Activated naive CD4-positive, alpha-beta T cell treated with anti-CD3 and anti-CD28 coated beads, Interleukin-2, amount 10 ng/mL, durations not matched to agents 7 days and 5 days (primary cell): ENCODE results near the gene TMEM138.

ENCODE experiments used
- CTCF ChIA-PET: fragments of 350-600 bp; sonication (Branson Sonifier 250); formaldehyde crosslinking; loops from one replicate; lab custom pipeline; 2021; ENCODE audit warnings: antibody characterized with exemption; lab: Charles Lee
- DNase-seq: peaks from one replicate; pipeline ENCODE4 v3.0.0-alpha.2; 2020
- H3K27ac Mint-ChIP-seq: one replicate; pipeline ENCODE4 v1.8.0; 2021; ENCODE audit warnings: mild to moderate bottlenecking, moderate library complexity, mixed read lengths
- H3K27me3 Mint-ChIP-seq: one replicate; pipeline ENCODE4 v1.8.0; 2021; ENCODE audit warnings: mild to moderate bottlenecking, mixed read lengths
- H3K36me3 Mint-ChIP-seq: one replicate; pipeline ENCODE4 v1.8.0; 2021; ENCODE audit warnings: mixed read lengths
- H3K4me1 Mint-ChIP-seq: one replicate; pipeline ENCODE4 v1.8.0; 2021; ENCODE audit warnings: mixed read lengths
- H3K4me3 Mint-ChIP-seq: one replicate; pipeline ENCODE4 v1.8.0; 2021; ENCODE audit warnings: mild to moderate bottlenecking, moderate library complexity, mixed read lengths
- H3K9me3 Mint-ChIP-seq: one replicate; pipeline ENCODE4 v1.8.0; 2021; ENCODE audit warnings: mixed read lengths

Gene TMEM138

DNA sequence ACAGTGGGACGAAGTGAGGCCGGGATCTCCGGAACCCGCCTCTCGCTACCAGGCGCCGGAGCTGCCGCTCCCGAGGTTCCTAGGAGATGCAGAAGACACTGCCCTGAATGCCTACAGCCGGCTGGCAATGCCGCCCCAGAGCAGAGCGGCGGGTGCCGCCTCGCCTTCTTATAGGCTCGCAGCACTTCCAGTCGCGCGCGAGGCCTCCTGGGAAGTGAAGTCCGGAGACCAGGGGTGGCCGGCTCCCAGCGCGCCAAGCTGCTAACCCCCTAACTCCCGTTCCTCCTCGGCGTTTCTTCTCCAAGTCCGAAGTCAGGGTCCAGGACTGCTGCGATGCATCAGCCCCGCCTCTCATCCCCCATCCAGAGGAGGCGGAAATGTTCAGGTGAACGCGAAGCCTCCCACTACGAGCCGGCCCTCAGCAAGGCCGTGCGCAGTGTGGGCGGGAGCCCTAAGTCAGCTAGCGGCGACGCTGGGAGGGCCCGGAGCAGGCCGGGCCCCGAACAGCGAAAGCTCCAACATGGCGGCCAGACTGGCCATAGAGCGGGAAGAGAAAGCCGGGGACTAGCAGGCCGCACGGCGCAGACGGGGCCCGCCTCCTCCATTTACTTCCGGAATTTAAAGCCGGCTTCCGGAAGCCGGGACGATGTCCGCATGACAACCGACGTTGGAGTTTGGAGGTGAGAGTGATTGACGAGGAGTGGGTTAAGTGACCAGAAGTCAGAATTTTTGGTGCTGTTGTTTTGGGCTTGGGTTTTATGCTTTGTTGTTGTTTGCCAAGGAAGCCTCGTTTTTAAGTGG lies at the start of gene TMEM138, which contains the start of gene CYB561A3:
TMEM138 (plus strand) TSS at position 634 of the 801 bp plus-strand sequence. CDS start 2,017 bp downstream, outside the sequence.
CYB561A3 (minus strand) TSS at position 142 of the 801 bp plus-strand sequence. CDS start 5,169 bp downstream, outside the sequence.
- H3K9me3 Mint-ChIP-seq, result no peaks in the 10 kb centered on the region
- H3K4me1 Mint-ChIP-seq, result peaks cover 49% of the 10 kb centered on the region
- peak within 1 kb of the TSS; percentile 99 for H3K27ac Mint-ChIP-seq
- DNase-seq, result peak; percentile 95
- H3K27me3 Mint-ChIP-seq, result no peaks in the 10 kb centered on the region
- CTCF ChIA-PET, result interaction anchor here (1.1 to 6.1 kb wide), 9 partner anchors 20 to 73 kb away, joined by 3 to 48 read pairs (median 4); partner anchors contain the start of genes DDB1, TKFC and TMEM216
- H3K4me3 Mint-ChIP-seq, result peak within 1 kb of the TSS; percentile 100
- H3K36me3 Mint-ChIP-seq, result peaks cover 24% of the 10 kb centered on the region

DNA sequence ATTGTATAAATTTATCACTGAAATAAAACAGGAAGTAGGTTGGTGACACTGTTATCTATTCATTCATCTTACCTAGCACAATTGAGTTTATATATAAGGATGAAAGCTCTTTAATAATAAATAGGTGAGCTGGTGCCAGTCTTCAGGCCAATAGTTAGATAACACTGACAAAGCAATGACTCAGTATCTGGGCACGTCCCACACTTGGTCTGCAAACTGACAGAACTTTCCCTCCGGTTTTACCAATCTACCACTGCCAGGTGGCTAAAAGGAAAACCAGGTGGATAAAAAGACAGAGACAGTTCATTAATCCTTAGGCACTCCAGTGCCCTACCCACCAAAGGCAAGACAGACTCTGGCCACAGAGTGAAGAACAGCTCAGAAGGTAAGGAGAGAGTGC lies 46.9 kb upstream of the TMEM138 start:
- CTCF ChIA-PET, result interaction anchor here (1.4 to 2.3 kb wide), 2 partner anchors 61 to 70 kb away, joined by 4 to 10 read pairs; no protein-coding TSS in a partner anchor
- Mint-ChIP-seq H3K27ac (no peak overlapping the region), H3K9me3 (no peaks in the 10 kb centered on the region), H3K27me3 (no peaks in the 10 kb centered on the region), H3K4me3 (no peak overlapping the region), H3K36me3 (peaks cover 45% of the 10 kb centered on the region), H3K4me1 (no peaks in the 10 kb centered on the region)
- no peak for DNase-seq

DNA sequence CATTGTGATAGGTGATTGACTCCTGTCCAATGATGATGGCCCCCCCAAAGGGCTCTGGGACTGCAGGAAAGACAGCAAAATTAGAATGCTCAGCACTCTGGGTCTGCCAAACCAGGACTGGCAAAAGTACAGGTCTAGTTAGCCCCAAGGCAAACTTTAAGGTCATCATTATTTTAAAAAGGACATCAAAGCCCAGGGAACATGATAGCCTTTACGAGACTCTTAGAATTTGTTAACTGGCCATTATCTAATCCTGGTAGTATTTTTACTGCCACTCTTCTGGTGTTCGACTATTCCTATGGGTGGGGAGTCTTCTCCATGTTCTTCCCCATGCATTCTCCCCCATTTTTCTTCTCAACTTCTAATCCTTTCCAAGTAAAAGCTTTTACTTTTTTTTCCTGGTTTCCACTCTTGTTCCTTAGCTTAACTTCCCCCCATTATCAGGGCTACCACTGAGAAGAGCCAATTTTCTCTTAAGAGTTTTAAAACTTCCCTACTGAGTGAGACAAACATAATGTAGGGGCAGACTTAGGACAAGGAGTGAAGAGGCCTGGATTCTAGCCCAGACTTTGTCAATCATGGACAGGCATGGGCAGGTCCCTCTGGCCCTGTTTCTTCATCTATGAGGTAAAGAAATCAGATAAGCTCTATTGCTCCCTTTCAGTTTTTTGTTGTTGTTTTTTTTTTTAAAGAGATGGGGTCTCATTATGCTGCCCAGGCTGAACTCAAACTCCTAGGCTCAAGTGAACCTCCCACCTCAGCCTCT lies 36.3 kb upstream of the TMEM138 start:
- Mint-ChIP-seq H3K4me1 (peaks cover 21% of the 10 kb centered on the region), H3K27ac (peak overlapping the region; percentile 19), H3K27me3 (no peaks in the 10 kb centered on the region), H3K4me3 (no peak overlapping the region), H3K36me3 (peaks cover 74% of the 10 kb centered on the region), H3K9me3 (no peaks in the 10 kb centered on the region)
- CTCF ChIA-PET, result interaction anchor here (0.6 to 2.9 kb wide), 2 partner anchors 11 to 63 kb away, joined by 3 to 15 read pairs; no protein-coding TSS in a partner anchor
- no peak for DNase-seq

DNA sequence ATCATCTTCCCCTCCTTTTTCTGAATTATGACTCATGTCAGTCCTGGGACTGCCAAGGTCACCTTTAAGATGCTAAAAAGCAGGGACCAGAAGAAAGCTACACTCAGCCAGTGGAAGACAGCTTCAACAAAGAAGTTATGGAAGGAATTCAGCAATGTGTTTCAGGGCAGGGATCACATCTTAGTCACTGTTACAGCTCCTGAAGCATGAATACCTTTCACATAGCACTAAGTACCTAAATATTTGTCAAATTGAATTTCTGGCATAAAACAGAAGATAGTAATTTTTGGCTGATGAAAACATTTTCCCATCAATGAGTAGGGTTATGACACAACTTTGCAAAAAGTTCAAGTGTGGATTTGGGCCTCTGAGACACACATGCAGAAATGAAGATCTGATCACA lies 34.5 kb upstream of the TMEM138 start:
- peaks cover 38% of the 10 kb centered on the region for H3K4me1 Mint-ChIP-seq
- no peaks in the 10 kb centered on the region for H3K27me3 Mint-ChIP-seq
- H3K4me3 Mint-ChIP-seq, result no peak overlapping the region
- H3K9me3 Mint-ChIP-seq, result no peaks in the 10 kb centered on the region
- CTCF ChIA-PET, result interaction anchor here (0.7 to 2.9 kb wide), 7 partner anchors 9 to 497 kb away, joined by 3 to 15 read pairs (median 3); no protein-coding TSS in a partner anchor
- no peak for DNase-seq
- no peak overlapping the region for H3K27ac Mint-ChIP-seq
- peaks cover 72% of the 10 kb centered on the region for H3K36me3 Mint-ChIP-seq

DNA sequence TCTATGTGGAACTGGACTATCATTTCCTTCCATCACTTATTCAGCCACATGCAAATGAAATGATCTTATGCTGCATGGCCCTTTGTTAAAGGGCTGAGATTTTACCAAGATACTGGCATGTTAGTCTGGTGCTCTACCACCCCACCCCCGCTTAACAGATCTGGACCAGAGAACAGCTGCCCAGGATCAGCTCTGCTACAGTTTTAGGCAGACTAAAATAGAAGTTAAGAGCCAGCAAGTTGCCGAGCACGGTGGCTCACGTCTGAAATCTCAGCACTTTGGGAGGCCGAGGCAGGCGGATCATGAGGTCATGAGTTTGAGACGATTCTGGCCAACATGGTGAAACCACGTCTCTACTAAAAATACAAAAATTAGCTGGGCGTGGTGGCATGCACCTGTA lies 33.8 kb upstream of the TMEM138 start:
- H3K27ac Mint-ChIP-seq, result peak overlapping the region; percentile 45
- no peak for DNase-seq
- H3K27me3 Mint-ChIP-seq, result no peaks in the 10 kb centered on the region
- peaks cover 68% of the 10 kb centered on the region for H3K36me3 Mint-ChIP-seq
- CTCF ChIA-PET, result interaction anchor here (1.3 to 2.9 kb wide), 5 partner anchors 8 to 497 kb away, joined by 3 to 15 read pairs (median 3); no protein-coding TSS in a partner anchor
- H3K4me3 Mint-ChIP-seq, result no peak overlapping the region
- H3K9me3 Mint-ChIP-seq, result no peaks in the 10 kb centered on the region
- peaks cover 40% of the 10 kb centered on the region for H3K4me1 Mint-ChIP-seq

DNA sequence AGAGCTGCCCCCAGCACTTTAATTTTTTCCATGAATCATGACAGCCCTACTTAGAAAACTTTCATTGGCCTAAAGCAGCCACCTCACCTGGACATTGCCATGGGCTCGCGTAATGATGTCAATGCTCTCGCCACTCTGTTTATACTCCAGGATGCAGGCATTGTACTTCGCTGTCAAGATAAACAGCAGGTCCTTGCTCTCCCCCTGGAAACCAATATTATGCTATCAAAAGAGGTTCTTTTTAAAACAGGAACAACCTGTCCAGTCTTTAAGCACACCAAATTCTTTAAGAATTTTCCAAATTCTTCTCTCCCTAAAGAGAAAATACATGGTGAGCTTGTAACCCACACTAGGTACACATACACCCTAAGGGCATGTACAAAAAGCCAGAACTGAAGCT lies 32.3 kb upstream of the TMEM138 start:
- Mint-ChIP-seq H3K4me1 (peaks cover 52% of the 10 kb centered on the region), H3K9me3 (no peaks in the 10 kb centered on the region), H3K4me3 (no peak overlapping the region), H3K27ac (no peak overlapping the region), H3K27me3 (no peaks in the 10 kb centered on the region), H3K36me3 (peaks cover 55% of the 10 kb centered on the region)
- CTCF ChIA-PET, result interaction anchor here (0.7 to 1.6 kb wide), 3 partner anchors 56 to 499 kb away, joined by 3 to 6 read pairs (median 3); no protein-coding TSS in a partner anchor
- DNase-seq, result no peak

DNA sequence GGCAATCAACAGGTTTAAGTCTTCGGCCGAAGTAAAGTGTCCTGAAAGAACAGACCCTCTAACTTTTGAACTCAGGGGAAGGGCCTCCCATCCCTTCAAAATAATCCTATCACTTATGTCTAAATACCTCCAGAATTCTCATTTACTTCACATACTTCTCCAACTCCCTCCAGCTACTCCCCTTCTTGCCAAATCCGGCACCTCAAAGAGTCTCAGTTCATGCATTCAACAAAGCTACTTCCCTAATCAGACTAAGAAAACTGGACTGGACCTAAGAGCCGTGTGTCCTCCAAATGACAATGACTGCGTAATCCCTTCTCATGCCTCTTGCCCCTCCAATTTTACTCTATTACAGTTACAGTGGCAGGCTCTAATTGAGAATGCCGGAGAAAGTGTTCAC lies 30.5 kb upstream of the TMEM138 start:
- H3K36me3 Mint-ChIP-seq, result peaks cover 38% of the 10 kb centered on the region

DNA sequence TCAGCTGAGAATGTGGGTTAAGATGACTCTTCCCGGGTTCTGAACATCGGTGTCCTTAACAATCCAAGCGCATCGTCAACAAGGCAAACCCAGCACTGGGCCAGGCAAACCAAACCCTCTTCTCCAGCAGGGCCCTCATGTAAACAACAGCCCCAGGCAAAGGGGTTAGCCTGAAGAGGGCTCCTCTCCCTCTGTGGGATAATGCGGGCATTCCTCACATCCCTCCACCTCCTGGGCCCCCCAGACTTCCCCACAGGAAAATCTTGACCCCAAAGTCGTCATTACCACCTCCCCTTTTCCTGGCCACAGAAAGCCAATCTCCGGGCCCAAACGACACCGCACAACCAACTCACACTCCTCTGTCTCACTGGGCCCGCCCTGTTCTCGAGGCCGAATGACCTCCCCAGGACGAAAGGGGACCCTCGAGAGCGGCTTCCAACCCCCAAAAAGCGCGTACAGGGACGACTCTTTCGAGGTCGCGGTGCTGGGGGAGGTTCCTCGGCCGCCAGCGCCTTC lies 29.8 kb upstream of the TMEM138 start:
- Mint-ChIP-seq H3K9me3 (no peaks in the 10 kb centered on the region), H3K4me1 (peaks cover 74% of the 10 kb centered on the region), H3K27me3 (no peaks in the 10 kb centered on the region), H3K36me3 (peaks cover 38% of the 10 kb centered on the region), H3K4me3 (peak overlapping the region; percentile 93), H3K27ac (peak overlapping the region; percentile 97)
- CTCF ChIA-PET, result interaction anchor here (1.6 kb wide), 1 partner anchor 53 kb away, joined by 5 read pairs; no protein-coding TSS in a partner anchor
- DNase-seq, result peak; percentile 37

More for the DNA sequence above, 30.5 kb upstream of the TMEM138 start:
- Mint-ChIP-seq H3K4me1 (peaks cover 68% of the 10 kb centered on the region), H3K27ac (peak overlapping the region; percentile 97), H3K9me3 (no peaks in the 10 kb centered on the region), H3K27me3 (no peaks in the 10 kb centered on the region), H3K4me3 (peak overlapping the region; percentile 93)
- DNase-seq, result no peak
- CTCF ChIA-PET, result interaction anchor here (1.6 kb wide), 1 partner anchor 54 kb away, joined by 5 read pairs; no protein-coding TSS in a partner anchor

DNA sequence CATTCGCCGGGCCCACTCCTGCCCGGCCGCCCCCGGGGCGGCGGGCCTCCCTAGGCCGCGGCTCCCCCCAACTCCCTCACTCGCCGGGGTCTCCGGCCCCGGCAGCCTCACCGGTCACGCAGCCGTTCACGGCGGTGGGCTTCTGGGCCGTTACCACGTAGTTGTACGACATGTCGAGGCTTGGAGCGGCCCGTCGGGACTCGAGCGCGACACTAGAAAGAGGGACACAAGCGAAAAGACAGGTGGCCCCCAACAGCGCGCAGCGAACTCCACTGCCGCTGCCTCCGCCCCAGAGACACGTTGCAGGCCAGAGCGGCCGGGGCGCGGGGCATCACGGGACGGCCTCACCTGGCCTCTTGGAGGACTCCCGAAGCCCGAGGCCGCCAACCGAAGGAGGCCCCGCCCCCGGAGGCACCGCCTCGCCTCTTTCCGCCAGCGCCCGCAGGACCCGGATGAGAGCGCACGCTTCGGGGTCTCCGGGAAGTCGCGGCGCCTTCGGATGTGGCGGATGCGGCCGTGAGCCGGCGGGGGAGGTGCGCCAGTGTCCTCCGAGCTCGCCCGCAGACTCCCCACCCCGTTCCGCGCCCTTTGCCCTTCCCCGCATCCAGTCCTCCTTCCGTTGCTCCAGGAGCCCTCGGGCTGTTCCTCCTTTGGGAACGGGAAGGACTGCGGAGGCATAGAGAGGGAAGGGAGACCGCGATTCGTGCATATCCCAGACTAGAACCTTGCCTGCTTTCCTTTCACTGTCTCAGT lies 29.2 kb upstream of the TMEM138 start, which contains the start of the genes DDB1 and TKFC:
DDB1 (minus strand) TSS at position 309 of the 753 bp plus-strand sequence; CDS start at position 172, 137 bp downstream.
TKFC (plus strand) TSS at position 432 of the 753 bp plus-strand sequence. CDS start 1,501 bp downstream, outside the sequence.
- Mint-ChIP-seq H3K4me1 (peaks cover 72% of the 10 kb centered on the region), H3K27me3 (no peaks in the 10 kb centered on the region), H3K9me3 (no peaks in the 10 kb centered on the region), H3K36me3 (peaks cover 32% of the 10 kb centered on the region), H3K27ac (peak within 1 kb of the TSS; percentile 97), H3K4me3 (peak within 1 kb of the TSS; percentile 93)
- CTCF ChIA-PET, result interaction anchor here (1.1 to 9.9 kb wide), 6 partner anchors 29 to 103 kb away, joined by 3 to 309 read pairs (median 8); partner anchors contain the start of genes CPSF7, CYB561A3, TMEM138 and TMEM216
- DNase-seq, result peak; percentile 98

DNA sequence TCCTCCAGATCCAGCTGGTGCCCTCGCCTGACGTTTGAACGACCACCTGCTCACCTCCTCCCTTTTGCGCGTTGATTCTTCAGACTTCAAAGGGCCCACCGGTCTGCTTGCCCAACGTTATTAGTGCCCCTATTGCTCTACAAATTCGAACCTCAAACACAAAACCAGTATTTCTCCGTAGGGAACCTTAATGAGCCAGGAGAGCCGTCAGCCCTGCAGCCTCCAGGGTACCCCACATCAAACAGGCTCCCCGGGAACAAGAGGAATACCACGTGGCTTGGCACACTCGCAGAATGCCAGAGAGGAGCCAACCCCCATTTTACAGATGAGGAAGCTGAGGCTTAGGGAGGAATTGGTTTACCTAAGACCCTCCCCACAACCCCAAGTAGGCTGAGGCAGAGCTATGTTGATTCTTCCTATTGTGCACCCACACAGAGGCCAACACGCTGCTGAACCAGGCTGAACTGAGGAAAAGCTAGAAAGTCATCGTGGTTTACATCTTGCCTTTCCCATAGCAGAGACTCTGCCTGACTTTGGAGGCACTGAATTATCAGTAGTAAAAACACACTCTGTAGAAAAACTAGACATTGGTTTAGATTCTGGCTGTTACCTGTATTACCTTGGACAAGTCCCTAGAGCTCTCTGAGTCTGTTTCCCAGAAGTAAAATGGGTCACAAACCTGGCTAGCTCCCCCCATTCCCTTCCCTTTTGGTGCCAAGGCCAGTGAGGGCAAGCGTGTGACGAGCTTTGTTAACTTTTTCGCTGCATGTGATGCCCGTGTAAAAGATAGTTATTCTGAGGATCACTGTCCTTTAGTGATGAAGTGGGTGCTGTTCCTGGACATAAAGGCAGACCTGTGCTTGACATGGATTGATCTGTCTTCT lies 28.4 kb upstream of the TMEM138 start:
- peak; percentile 34 for DNase-seq
- Mint-ChIP-seq H3K27me3 (no peaks in the 10 kb centered on the region), H3K27ac (peak overlapping the region; percentile 97), H3K4me1 (peaks cover 68% of the 10 kb centered on the region), H3K36me3 (peaks cover 27% of the 10 kb centered on the region), H3K9me3 (no peaks in the 10 kb centered on the region), H3K4me3 (peak overlapping the region; percentile 93)
- CTCF ChIA-PET, result interaction anchor here (0.6 to 9.9 kb wide), 9 partner anchors 14 to 112 kb away, joined by 3 to 309 read pairs (median 6); partner anchors contain the start of genes CPSF7, CYB561A3, TMEM138 and TMEM216

DNA sequence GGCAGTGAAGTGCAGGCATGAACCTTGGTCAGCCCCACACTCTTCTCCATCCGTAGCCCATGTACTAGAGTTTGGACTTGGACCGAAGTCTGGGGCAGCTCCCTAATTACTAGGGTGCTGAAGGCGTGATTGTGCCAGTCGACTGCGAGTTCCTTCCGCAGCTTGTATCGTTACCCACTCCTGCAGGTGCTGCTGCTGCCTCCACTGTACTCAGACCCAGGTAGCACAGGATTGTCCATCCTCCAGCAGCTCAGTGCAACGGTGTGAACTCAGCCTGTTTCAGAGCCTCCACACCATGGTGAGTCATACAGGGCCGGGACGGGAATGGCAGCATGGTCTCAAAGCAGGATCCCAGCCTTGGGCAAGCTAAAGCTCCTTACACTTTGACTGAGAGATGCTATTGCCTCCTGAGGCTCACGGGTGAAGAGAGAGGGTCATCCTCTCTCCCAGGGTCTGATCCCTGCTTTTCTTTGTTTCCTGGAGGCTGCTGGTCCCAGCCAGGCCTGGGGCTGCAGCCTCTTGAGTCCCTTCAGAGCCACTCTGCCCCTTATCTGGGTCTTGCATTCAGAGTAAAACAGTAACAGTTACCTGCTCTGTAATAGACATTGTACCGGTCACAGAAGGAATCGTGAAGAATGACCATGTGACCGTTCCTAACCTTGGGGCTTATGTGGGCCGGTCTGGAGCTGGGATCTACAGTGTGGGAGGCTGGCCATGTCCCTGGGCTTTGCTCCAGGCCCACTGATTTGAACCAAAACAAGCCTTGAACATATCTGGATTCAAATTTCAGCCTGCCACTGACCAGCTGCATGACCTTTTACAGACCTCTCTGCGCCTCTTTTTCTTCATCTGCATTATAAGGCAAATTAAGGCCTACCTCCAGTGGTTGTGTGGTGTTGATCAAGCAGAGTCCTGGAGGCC lies 27.5 kb upstream of the TMEM138 start:
- Mint-ChIP-seq H3K4me1 (peaks cover 62% of the 10 kb centered on the region), H3K27me3 (no peaks in the 10 kb centered on the region), H3K4me3 (peak overlapping the region; percentile 93), H3K36me3 (peaks cover 20% of the 10 kb centered on the region), H3K27ac (peak overlapping the region; percentile 97), H3K9me3 (no peaks in the 10 kb centered on the region)
- CTCF ChIA-PET, result interaction anchor here (0.6 to 9.9 kb wide), 12 partner anchors 13 to 182 kb away, joined by 3 to 309 read pairs (median 8); partner anchors contain the start of genes CPSF7, CYB561A3, TMEM138 and TMEM216
- no peak for DNase-seq
